Sigmoid colon (tissue), 7 donors: ENCODE results near the gene CRKL. TPM values are rescaled to one million over a fixed set of nuclear protein-coding genes. Genes with fewer than 3 reads are reported as not detected.

Source experiments
- DNase-seq: peaks from one replicate; pipeline ENCODE4 v3.0.0-alpha.2; 2019
- H3K27ac ChIP-seq, 4 donors: fragments of 200-600 bp; sonication (generic); one replicate each; pipeline ENCODE4 v1.5.1; 2016 to 2019; ENCODE audit warnings: mild to moderate bottlenecking in 1 of 4
- H3K27me3 ChIP-seq, 3 donors: fragments of 200-600 bp; sonication (generic); one replicate each; pipeline ENCODE4 v1.5.1; 2019; ENCODE audit warnings: mild to moderate bottlenecking in 1 of 3
- H3K36me3 ChIP-seq, 4 donors: fragments of 200-600 bp; sonication (generic); one replicate each; pipeline ENCODE4 v1.5.1; 2016 to 2019
- H3K4me1 ChIP-seq, 4 donors: fragments of 200-600 bp; sonication (generic); one replicate each; pipeline ENCODE4 v1.5.1; 2017 to 2019
- H3K4me3 ChIP-seq, 4 donors: fragments of 200-600 bp; sonication (generic); one replicate each; pipeline ENCODE4 v1.5.1; 2017 to 2019; ENCODE audit warnings: mild to moderate bottlenecking in 2 of 4, moderate library complexity in 1 of 4
- H3K9me3 ChIP-seq, 4 donors: fragments of 200-600 bp in 3 of 4; sonication (generic) in 3 of 4; one replicate each; pipeline versions ENCODE4 v1.5.1 to v1.6.1; 2013 to 2019
- EP300 ChIP-seq, 4 donors: sonication (generic); formaldehyde crosslinking; IDR thresholded peaks; one replicate each; pipeline ENCODE4 v1.6.1; 2017; ENCODE audit warnings: antibody characterized with exemption in 4 of 4
- POLR2A ChIP-seq, 2 donors: fragments of 450-650 bp; IDR thresholded peaks; one replicate each; pipeline ENCODE4 v1.6.1; 2016; ENCODE audit warnings: antibody characterized with exemption in 2 of 2, mild to moderate bottlenecking in 2 of 2, moderate library complexity in 2 of 2
- POLR2AphosphoS5 ChIP-seq, 4 donors: sonication (generic); formaldehyde crosslinking; IDR thresholded peaks; one replicate each; pipeline ENCODE4 v1.6.1; 2017; ENCODE audit warnings: antibody characterized with exemption in 4 of 4
- WGBS, 2 donors: extraction: QIAGEN DNeasy Blood & Tissue Kit; methylation state at CpG; one replicate each; pipeline ENCODE4 v1.1.7; 2013; 5-methylcytosine and 5-hydroxymethylcytosine counted together
- intact Hi-C: fragments of 100-400 bp; cut with DNase I; formaldehyde crosslinking; loops from one replicate; pipeline ENCODE4 v1.15.1; 2023
- polyA plus RNA-seq, 3 donors: library from polyadenylated mRNA; stranded (reverse); fragments of 200-250 nt; gene quantifications; one replicate each; pipeline ENCODE4 v1.2.3, GENCODE V29; 2013
- total RNA-seq, 4 donors: library from RNA; depleted of rRNA; stranded (reverse); fragments of >200 nt; gene quantifications; one replicate each; pipeline ENCODE4 v1.1.0, GENCODE V29; 2016
- TF ChIP-seq, protein P1 (sequence below), 4 experiments: fragments of 450-650 bp in 3 of 4; fragments of 200-600 bp in 1 of 4; IDR thresholded peaks; one replicate each; pipeline ENCODE4 v1.5.1; 2016 to 2019; ENCODE audit warnings: antibody characterized with exemption in 4 of 4, mild to moderate bottlenecking in 3 of 4, moderate library complexity in 2 of 4
- donor health status: healthy with polysubstance abuse.
- donor health status: Bipolar disorder and iron deficiency.
- donor health status: healthy.

The CRKL gene
- total and polyA plus RNA-seq, 7 donors: 16.8 to 37.1 (median 35.6) TPM

DNA sequence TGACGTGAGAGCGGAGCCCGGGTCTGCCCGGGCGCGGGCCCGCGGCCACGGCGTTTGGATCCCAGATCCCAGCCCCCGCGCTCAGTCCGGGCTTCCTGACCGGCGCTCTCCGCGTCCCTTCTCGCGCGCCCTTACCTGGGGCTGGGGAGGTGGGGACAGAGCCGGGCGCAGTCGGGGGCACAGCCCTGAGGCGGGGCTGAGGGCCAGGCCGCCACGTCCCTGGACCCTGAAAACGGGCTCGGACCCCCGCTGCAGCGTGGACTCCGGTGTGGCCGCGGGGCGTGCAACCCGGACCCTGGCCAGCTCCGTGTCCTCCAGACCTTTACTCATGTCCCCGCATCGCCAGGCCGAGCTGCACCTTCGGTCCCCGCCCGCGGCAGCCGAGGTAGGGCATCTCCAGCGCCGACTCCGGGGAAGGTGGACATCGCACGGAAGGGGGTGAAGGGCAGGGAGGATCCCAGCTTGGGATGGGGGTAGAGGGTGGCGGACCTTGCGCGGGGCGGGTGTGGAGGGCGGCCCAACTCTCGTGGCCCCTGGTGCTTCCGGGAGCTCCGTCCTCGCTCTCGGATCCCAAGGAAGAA, 40.0 kb downstream of the CRKL start:
- peak overlapping the region; percentile 47 to 67 (median 61) for H3K27ac ChIP-seq
- 1% methylated on average over 59 of the region's 59 CpGs for WGBS, 2 donors
- TF ChIP-seq POLR2A (IDR thresholded peaks at IDR 0.05) (no peak), EP300 (IDR thresholded peaks at IDR 0.05) (no peak), POLR2AphosphoS5 (IDR thresholded peaks at IDR 0.05) (no peak)
- TF ChIP-seq, protein P1, sequence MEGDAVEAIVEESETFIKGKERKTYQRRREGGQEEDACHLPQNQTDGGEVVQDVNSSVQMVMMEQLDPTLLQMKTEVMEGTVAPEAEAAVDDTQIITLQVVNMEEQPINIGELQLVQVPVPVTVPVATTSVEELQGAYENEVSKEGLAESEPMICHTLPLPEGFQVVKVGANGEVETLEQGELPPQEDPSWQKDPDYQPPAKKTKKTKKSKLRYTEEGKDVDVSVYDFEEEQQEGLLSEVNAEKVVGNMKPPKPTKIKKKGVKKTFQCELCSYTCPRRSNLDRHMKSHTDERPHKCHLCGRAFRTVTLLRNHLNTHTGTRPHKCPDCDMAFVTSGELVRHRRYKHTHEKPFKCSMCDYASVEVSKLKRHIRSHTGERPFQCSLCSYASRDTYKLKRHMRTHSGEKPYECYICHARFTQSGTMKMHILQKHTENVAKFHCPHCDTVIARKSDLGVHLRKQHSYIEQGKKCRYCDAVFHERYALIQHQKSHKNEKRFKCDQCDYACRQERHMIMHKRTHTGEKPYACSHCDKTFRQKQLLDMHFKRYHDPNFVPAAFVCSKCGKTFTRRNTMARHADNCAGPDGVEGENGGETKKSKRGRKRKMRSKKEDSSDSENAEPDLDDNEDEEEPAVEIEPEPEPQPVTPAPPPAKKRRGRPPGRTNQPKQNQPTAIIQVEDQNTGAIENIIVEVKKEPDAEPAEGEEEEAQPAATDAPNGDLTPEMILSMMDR (IDR thresholded peaks at IDR 0.05): no peak
- peak overlapping the region; percentile 57 to 68 (median 62) for H3K4me3 ChIP-seq
- no peaks in the 10 kb centered on the region for H3K27me3 ChIP-seq
- peaks cover 0 to 17% (median 11%) of the 10 kb centered on the region in 4 donors for H3K4me1 ChIP-seq
- peaks cover 0 to 17% (median 0%) of the 10 kb centered on the region in 4 donors for H3K36me3 ChIP-seq
- no peaks in the 10 kb centered on the region for H3K9me3 ChIP-seq
- intact Hi-C loops: loop anchor here (2.0 to 5.0 kb wide), 2 partner anchors 35 to 72 kb away; no protein-coding TSS in a partner anchor
- no peak for DNase-seq

DNA sequence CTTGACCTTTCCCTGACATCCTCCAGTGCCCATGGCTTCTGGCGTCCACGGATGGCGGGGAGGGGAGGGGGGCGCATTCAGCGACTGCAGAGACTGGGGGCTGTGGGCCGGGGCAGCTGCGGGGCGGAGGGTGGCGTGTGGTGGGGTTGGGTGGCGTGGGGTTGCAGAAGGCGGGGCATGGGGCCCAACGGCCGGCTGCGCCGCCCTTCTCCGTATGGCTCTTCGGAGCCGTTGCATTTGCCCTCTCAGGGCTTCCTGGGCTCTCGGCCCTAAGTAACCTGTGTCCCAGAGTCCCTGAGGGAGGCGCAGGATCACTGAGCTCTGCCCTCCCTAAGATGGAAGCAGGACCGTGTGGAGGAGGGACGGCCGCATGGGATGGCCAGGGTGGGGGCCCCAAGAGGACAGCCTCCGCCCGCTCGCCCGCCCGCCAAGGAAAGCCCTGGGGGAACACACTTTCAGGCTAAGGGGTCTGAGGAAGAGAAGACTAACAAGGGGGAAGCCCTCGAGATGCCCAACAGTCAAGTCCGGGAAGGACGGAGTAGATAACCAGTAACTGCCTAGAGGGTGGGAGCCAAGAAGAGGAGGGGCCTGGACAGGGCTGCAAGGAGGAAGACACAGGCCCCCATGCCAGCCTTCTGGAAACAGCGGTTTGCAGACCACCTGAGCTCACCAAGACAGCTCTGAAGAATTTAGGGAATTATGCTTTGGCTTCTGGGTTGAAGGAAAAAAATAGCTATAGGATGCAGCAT, 40.6 kb downstream of the CRKL start:
- Histone ChIP-seq H3K4me1 (peaks cover 0 to 17% (median 11%) of the 10 kb centered on the region in 4 donors), H3K4me3 (peak overlapping the region; percentile 57 to 68 (median 62)), H3K9me3 (no peaks in the 10 kb centered on the region), H3K36me3 (peaks cover 0 to 12% (median 0%) of the 10 kb centered on the region in 4 donors), H3K27ac (peak overlapping the region; percentile 47 to 67 (median 61)), H3K27me3 (no peaks in the 10 kb centered on the region)
- intact Hi-C loops: loop anchor here (2.0 to 5.0 kb wide), 2 partner anchors 36 to 73 kb away; no protein-coding TSS in a partner anchor
- DNase-seq: no peak
- TF ChIP-seq, protein P1 (IDR thresholded peaks at IDR 0.05): no peak
- TF ChIP-seq EP300 (IDR thresholded peaks at IDR 0.05): no peak
- TF ChIP-seq POLR2AphosphoS5 (IDR thresholded peaks at IDR 0.05): no peak
- TF ChIP-seq POLR2A (IDR thresholded peaks at IDR 0.05): no peak
- WGBS, 2 donors: 1 to 3% methylated on average over 32 of the region's 32 CpGs

DNA sequence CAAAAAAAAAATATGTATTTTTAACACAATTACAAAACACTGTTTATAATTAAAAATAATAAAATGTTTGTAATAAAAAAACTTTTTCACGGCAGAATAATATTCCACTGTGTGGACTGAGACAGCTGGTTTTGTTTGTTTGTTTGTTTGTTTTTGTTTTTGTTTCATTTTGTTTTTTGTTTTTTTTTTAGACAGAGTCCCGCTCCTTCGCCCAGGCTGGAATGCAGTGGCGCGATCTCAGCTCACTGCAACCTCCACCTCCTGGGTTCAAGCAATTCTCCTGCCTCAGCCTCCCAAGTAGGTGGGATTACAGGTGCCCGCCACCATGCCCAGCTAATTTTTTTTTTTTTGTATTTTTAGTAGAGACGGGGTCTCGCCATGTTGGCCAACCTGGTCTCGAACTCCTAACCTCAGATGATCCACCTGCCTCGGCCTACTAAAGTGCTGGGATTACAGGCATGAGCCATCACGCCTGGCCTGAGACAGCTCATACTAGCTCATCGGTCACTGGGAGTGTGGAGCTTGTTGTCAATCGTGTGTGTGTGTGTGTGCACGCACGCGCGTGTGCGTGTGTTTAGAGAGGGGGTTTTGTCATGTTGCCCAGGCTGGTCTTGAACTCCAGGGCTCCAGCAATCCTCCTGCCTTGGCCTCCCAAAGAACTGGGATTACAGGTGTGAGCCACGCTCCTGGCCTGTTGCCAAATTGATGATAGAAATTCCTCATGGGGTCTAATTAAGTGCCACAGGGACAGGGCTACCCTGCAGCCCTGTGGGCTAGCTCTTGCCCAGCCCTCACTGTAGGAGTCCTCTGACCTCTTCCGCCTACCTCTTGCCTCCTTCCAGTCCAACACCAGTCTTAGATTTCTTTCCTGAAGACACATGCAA, 42.6 kb downstream of the CRKL start:
- Histone ChIP-seq H3K27me3 (peaks cover 2 to 13% (median 12%) of the 10 kb centered on the region in 3 donors), H3K4me3 (no peak overlapping the region), H3K36me3 (no peaks in the 10 kb centered on the region), H3K9me3 (no peaks in the 10 kb centered on the region), H3K4me1 (peaks cover 0 to 22% (median 17%) of the 10 kb centered on the region in 4 donors), H3K27ac (no peak overlapping the region)
- no peak for TF ChIP-seq POLR2AphosphoS5 (IDR thresholded peaks at IDR 0.05)
- no peak for TF ChIP-seq POLR2A (IDR thresholded peaks at IDR 0.05)
- no peak for TF ChIP-seq EP300 (IDR thresholded peaks at IDR 0.05)
- TF ChIP-seq, protein P1 (IDR thresholded peaks at IDR 0.05): no peak
- 95 to 97% methylated on average over 20 of the region's 20 CpGs for WGBS, 2 donors
- DNase-seq: no peak
- intact Hi-C loops: loop anchor here (5.0 kb wide), 2 partner anchors 38 to 42 kb away; partner anchors contain the start of gene THAP7

DNA sequence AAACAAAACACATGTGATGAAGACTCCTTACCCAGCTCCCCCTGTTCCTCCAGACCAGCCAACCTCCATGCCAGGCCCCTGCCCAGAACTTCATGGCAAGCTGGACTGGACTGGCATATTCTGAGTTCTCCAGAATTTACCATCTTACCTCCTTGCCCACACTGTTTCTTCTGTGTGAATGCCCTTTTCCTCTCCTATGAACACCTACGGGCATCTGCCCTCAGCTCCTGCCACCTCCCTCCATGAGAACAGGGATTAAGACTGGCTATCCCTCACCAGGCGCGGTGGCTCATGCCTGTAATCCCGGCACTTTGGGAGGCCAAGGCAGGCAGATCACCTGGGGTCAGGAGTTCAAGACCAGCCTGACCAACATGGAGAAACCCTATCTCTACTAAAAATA, 43.4 kb downstream of the CRKL start:
- intact Hi-C loops: loop anchor here (5.0 kb wide), 1 partner anchor 42 kb away; the partner anchor contains the start of gene THAP7
- 87 to 91% methylated on average over 4 of the region's 4 CpGs for WGBS, 2 donors
- no peak overlapping the region for H3K27ac ChIP-seq
- no peak for DNase-seq
- H3K27me3 ChIP-seq: peaks cover 2 to 16% (median 13%) of the 10 kb centered on the region in 3 donors
- no peak overlapping the region for H3K4me3 ChIP-seq
- peaks cover 0 to 29% (median 22%) of the 10 kb centered on the region in 4 donors for H3K4me1 ChIP-seq
- TF ChIP-seq EP300 (IDR thresholded peaks at IDR 0.05): no peak
- TF ChIP-seq POLR2AphosphoS5 (IDR thresholded peaks at IDR 0.05): no peak
- TF ChIP-seq, protein P1 (IDR thresholded peaks at IDR 0.05): no peak
- no peak for TF ChIP-seq POLR2A (IDR thresholded peaks at IDR 0.05)
- no peaks in the 10 kb centered on the region for H3K36me3 ChIP-seq
- H3K9me3 ChIP-seq: no peaks in the 10 kb centered on the region
